ENCODE measurements around the gene ZBED3.

GRCh38 chr5:77117161-77117560 lies 30.1 kb upstream of the ZBED3 start:
- TF ChIP-seq CTCF (conservative IDR thresholded peaks at IDR 0.05; ENCODE audit: low read depth, low read length) (no peak), CEBPB (IDR thresholded peaks at IDR 0.05; ENCODE audit: low read depth, low read length) (no peak), MAFK (IDR thresholded peaks at IDR 0.05; ENCODE audit: low read depth, low read length) (no peak), BHLHE40 (IDR thresholded peaks at IDR 0.05; ENCODE audit: low read depth, low read length) (no peak), POLR2A (IDR thresholded peaks at IDR 0.05; ENCODE audit: low read depth, low read length) (no peak), FOS (IDR thresholded peaks at IDR 0.05; ENCODE audit: low read depth, low read length) (no peak)
